Epithelial cell of umbilical artery (primary cell): ENCODE results near the gene CORO2A. TPM values are rescaled to one million over a fixed set of nuclear protein-coding genes. Genes with fewer than 3 reads are reported as not detected.

ENCODE experiments used
- total RNA-seq: library from RNA; depleted of rRNA; stranded (reverse); fragments of >200 nt; gene quantifications from 2 replicates; pipeline ENCODE4 v1.2.3, GENCODE V29; 2014

Gene CORO2A, protein sequence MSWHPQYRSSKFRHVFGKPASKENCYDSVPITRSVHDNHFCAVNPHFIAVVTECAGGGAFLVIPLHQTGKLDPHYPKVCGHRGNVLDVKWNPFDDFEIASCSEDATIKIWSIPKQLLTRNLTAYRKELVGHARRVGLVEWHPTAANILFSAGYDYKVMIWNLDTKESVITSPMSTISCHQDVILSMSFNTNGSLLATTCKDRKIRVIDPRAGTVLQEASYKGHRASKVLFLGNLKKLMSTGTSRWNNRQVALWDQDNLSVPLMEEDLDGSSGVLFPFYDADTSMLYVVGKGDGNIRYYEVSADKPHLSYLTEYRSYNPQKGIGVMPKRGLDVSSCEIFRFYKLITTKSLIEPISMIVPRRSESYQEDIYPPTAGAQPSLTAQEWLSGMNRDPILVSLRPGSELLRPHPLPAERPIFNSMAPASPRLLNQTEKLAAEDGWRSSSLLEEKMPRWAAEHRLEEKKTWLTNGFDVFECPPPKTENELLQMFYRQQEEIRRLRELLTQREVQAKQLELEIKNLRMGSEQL
- 0.32 and 0.46 TPM in 2 replicates for total RNA-seq

GRCh38 chr9:98192503-98193335 is at the start of gene CORO2A:
Gene CORO2A, minus strand, starts transcription at chr9:98192637. Its CDS starts 34,977 bp downstream, at chr9:98157660.

DNA sequence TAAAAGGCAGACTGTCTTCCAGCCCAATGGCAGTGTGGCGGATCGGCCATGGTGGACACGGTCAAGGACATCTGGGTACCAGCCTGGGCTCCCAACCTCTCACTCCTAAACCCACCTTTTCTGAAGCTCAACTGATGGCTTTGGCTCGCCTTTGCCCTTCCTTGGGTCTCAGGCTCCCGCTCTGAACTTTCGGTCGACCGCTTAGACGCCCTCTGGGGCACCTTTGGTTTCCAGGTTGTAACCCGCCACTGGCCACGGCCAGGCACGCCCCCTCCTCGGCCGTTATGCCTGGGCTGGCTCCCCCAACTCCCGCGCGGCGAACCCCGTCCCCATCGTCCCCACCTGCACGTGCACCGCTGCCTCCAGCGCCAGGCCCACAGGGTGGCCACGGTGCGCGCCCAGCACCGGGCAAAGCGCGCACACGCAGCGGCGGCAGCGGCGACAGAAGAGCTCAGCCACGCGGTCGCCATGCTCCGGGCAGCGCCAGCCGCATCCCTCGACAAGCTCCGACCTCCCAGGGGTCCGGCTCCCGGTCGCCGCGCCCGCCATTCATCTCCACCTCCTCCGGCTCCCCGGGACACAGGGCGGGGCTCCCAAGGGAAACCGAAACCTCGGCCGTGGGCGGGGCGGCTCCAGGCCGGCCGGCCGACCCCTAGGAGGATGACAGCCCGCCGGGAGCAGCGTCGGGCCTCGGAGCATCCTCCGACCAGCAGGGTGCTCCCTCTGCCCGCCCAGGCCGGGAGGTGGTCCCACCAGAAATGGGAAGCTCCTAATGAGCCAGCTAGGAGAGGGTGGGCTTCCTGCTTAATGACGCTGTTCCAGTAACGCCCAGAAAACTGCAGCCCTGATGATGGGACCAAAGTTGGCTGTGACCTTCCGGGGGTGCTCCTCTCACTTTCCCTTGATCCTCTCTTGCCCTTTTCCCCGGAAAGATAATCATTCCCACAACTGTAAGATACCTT is 73.5 kb downstream of the CORO2A start, which contains the start of gene TRIM14:
Gene TRIM14 (minus strand): TSS at position 583 of the 962 bp plus-strand sequence. CDS start 34 bp downstream, at position 549.

Other genes starting within 250 kb of the CORO2A start
- gene ANP32B, start 209.3 kb downstream of the CORO2A start, total RNA-seq: 4.2 and 6.4 TPM in 2 replicates
- 127 and 141 TPM in 2 replicates for gene NANS, start 135.9 kb downstream of the CORO2A start, total RNA-seq
- 3.6 and 15.7 TPM in 2 replicates for gene TRIM14, start 73.4 kb downstream of the CORO2A start, total RNA-seq
- gene TBC1D2, start 63.0 kb upstream of the CORO2A start, total RNA-seq: 1.9 and 2.1 TPM in 2 replicates